8988T (cell line): ENCODE results near the gene RTN4IP1.

Experiments
- DNase-seq: peaks from one replicate; pipeline ENCODE4 v3.0.0; 2011

The RTN4IP1 gene

GRCh38 chr6:106540907-106541306 is 88.4 kb downstream of the RTN4IP1 start:
- DNase-seq: no peak

GRCh38 chr6:106540432-106540831 is 88.9 kb downstream of the RTN4IP1 start:
- no peak for DNase-seq

- no peak for DNase-seq
Observed at GRCh38 chr6:106539936-106540335, 89.4 kb downstream of the RTN4IP1 start.

GRCh38 chr6:106538145-106538544 is 91.2 kb downstream of the RTN4IP1 start:
- no peak for DNase-seq

GRCh38 chr6:106537662-106538061 is 91.6 kb downstream of the RTN4IP1 start:
- no peak for DNase-seq

- DNase-seq: no peak
Observed at GRCh38 chr6:106536851-106537250, 92.4 kb downstream of the RTN4IP1 start.

- DNase-seq: no peak
Observed at GRCh38 chr6:106536357-106536756, 92.9 kb downstream of the RTN4IP1 start.

GRCh38 chr6:106535012-106535411 is 94.3 kb downstream of the RTN4IP1 start:
- DNase-seq: no peak

- DNase-seq: no peak
Observed at GRCh38 chr6:106534564-106534982, 94.7 kb downstream of the RTN4IP1 start.

- DNase-seq: no peak
Observed at GRCh38 chr6:106534004-106534403, 95.3 kb downstream of the RTN4IP1 start.

- no peak for DNase-seq
Observed at GRCh38 chr6:106533054-106533453, 96.2 kb downstream of the RTN4IP1 start.

- no peak for DNase-seq
Observed at GRCh38 chr6:106530502-106530901, 98.8 kb downstream of the RTN4IP1 start.

- no peak for DNase-seq
Observed at GRCh38 chr6:106530026-106530425, 99.3 kb downstream of the RTN4IP1 start.

- DNase-seq: no peak
Observed at GRCh38 chr6:106529438-106529837, 99.9 kb downstream of the RTN4IP1 start.

GRCh38 chr6:106528521-106528920 is 100.8 kb downstream of the RTN4IP1 start:
- no peak for DNase-seq

GRCh38 chr6:106527979-106528378 is 101.3 kb downstream of the RTN4IP1 start:
- no peak for DNase-seq

- DNase-seq: no peak
Observed at GRCh38 chr6:106527117-106527516, 102.2 kb downstream of the RTN4IP1 start.

GRCh38 chr6:106525882-106526275 is 103.4 kb downstream of the RTN4IP1 start:
- no peak for DNase-seq

GRCh38 chr6:106525107-106525881 is 104.0 kb downstream of the RTN4IP1 start:
- DNase-seq: no peak

GRCh38 chr6:106522562-106523250 is 106.6 kb downstream of the RTN4IP1 start:
- no peak for DNase-seq
